GM23248 (cell line): ENCODE data around the gene TMEM50A.

Experiments
- EZH2 ChIP-seq: fragments of 200-600 bp; sonication (generic); IDR thresholded peaks from 2 replicates; pipeline ENCODE4 v1.6.1; 2018; ENCODE audit warnings: antibody characterized with exemption, mild to moderate bottlenecking; ENCODE audit not compliant: insufficient read depth, poor library complexity, severe bottlenecking
- EZH2phosphoT487 ChIP-seq: fragments of 200-600 bp; sonication (generic); IDR thresholded peaks from 2 replicates; pipeline ENCODE4 v1.6.1; 2018; ENCODE audit warnings: antibody characterized with exemption, moderate library complexity, mild to moderate bottlenecking, low read depth; ENCODE audit not compliant: insufficient read depth

- TF ChIP-seq EZH2 (no peak), EZH2phosphoT487 (no peak)
Observed at GRCh38 chr1:25349606-25350005, 11.5 kb downstream of the TMEM50A start.
